ENCODE measurements around the gene GPR17. TPM values are rescaled to one million over a fixed set of nuclear protein-coding genes. Genes with fewer than 3 reads are reported as not detected.

The GPR17 gene
- total RNA-seq, 4 donors from 2014 or later = not detected

DNA sequence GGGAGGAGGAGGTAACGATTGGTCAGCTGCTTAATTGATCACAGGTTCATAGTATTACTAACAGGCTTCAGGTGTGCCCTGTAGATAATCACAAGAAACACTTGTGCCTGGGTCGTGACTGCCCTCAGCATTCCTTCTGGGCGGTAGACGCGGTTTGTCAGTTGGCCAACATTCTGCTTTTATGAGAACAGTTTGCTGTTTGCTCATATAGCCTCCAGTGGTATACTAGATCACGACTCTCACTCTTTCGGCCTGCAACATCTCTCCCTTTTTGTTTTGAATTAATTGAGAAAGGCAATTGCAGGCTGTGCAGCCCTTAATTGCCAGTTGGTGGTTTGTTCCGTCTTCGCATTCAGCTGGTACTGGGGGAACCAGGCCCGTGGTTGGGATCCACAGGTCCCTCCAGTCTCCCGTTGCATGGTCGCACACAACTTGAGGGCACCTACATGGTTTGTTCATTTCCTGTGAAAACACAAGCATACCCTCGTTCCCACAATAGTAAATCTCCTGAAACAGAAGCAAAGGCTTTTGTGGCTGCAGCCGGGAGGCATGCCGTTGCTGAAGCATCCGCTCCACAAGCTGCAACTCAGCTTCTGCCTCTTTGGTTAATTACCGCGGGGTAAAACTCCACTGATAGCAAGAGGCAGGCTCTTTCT is 30.3 kb upstream of the GPR17 start:
- no peak for DNase-seq
- 69 to 75% methylated on average over 16 to 18 of the region's 18 CpGs for WGBS, 2 donors
- Histone ChIP-seq H3K27me3 (peaks cover 0 to 13% (median 0%) of the 10 kb centered on the region in 4 donors), H3K36me3 (no peaks in the 10 kb centered on the region), H3K4me3 (no peak overlapping the region), H3K4me1 (no peaks in the 10 kb centered on the region), H3K9me3 (peaks cover 0 to 5% (median 0%) of the 10 kb centered on the region in 3 donors), H3K27ac (no peak overlapping the region)
- no peak for TF ChIP-seq POLR2A (IDR thresholded peaks at IDR 0.05)
- TF ChIP-seq, protein P1, sequence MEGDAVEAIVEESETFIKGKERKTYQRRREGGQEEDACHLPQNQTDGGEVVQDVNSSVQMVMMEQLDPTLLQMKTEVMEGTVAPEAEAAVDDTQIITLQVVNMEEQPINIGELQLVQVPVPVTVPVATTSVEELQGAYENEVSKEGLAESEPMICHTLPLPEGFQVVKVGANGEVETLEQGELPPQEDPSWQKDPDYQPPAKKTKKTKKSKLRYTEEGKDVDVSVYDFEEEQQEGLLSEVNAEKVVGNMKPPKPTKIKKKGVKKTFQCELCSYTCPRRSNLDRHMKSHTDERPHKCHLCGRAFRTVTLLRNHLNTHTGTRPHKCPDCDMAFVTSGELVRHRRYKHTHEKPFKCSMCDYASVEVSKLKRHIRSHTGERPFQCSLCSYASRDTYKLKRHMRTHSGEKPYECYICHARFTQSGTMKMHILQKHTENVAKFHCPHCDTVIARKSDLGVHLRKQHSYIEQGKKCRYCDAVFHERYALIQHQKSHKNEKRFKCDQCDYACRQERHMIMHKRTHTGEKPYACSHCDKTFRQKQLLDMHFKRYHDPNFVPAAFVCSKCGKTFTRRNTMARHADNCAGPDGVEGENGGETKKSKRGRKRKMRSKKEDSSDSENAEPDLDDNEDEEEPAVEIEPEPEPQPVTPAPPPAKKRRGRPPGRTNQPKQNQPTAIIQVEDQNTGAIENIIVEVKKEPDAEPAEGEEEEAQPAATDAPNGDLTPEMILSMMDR (IDR thresholded peaks at IDR 0.05) = no peak
- intact Hi-C loops (cut with DNase I) = no loop called here

DNA sequence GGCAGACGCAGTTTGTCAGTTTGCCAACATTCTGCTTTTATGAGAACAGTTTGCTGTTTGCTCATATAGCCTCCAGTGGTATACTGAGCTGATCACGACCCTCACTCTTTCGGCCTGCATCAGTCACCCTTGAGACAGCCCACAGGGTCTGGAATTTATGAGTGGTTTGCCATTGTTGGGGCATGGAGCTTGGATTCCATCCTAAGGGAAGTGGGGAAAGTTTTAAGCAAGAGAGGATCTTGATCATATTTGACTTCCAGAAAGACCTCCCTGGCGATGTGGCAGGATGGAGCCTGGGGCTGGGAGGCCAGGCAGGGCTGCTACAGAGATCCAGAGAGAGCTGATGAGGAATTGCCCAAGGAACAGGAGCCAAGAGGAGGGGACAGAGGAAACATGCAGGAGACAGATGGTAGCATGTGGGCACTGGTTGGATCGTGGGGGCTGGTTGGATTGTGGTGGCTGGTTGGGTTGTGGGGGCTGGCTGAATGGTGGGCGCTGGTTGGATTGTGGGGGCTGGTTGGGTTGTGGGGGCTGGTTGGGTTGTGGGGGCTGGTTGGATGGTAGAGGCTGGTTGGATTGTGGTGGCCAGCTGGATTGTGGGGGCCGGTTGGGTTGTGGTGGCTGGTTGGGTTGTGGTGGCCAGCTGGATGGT is 27.3 kb upstream of the GPR17 start:
- intact Hi-C loops (cut with DNase I) = no loop called here
- H3K27ac ChIP-seq = no peak overlapping the region
- TF ChIP-seq POLR2A (IDR thresholded peaks at IDR 0.05) = no peak
- TF ChIP-seq, protein P1 (IDR thresholded peaks at IDR 0.05) = no peak
- DNase-seq = no peak
- H3K9me3 ChIP-seq = peaks cover 0 to 2% (median 0%) of the 10 kb centered on the region in 3 donors
- 63% methylated on average over 4 to 7 of the region's 7 CpGs for WGBS, 2 donors
- peaks cover 0 to 19% (median 0%) of the 10 kb centered on the region in 4 donors for H3K27me3 ChIP-seq
- H3K36me3 ChIP-seq = no peaks in the 10 kb centered on the region
- H3K4me3 ChIP-seq = no peak overlapping the region
- H3K4me1 ChIP-seq = no peaks in the 10 kb centered on the region

DNA sequence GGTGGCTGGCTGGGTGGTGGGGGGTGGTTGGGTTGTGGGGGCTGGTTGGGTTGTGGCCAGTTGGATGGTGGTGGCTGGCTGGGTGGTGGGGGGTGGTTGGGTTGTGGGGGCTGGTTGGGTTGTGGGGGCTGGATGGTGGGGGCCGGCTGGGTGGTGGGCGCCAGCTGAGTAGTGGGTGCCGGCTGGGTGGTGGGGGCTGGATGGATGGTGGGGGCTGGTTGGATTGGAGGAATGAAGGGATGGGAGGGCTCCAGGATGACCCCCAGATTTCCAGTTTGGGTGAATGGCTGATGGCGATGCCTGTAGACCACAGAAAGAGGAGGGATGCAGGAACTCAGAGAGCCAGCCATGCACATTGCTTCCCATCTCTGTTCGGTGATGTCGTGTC is 26.8 kb upstream of the GPR17 start:
- Histone ChIP-seq H3K4me1 (no peaks in the 10 kb centered on the region), H3K27ac (no peak overlapping the region), H3K9me3 (no peaks in the 10 kb centered on the region), H3K27me3 (peaks cover 0 to 24% (median 0%) of the 10 kb centered on the region in 4 donors), H3K4me3 (no peak overlapping the region), H3K36me3 (no peaks in the 10 kb centered on the region)
- intact Hi-C loops (cut with DNase I) = no loop called here
- 100% methylated on average over 1 to 3 of the region's 6 CpGs for WGBS, 2 donors
- no peak for DNase-seq
- no peak for TF ChIP-seq POLR2A (IDR thresholded peaks at IDR 0.05)
- TF ChIP-seq, protein P1 (IDR thresholded peaks at IDR 0.05) = no peak

DNA sequence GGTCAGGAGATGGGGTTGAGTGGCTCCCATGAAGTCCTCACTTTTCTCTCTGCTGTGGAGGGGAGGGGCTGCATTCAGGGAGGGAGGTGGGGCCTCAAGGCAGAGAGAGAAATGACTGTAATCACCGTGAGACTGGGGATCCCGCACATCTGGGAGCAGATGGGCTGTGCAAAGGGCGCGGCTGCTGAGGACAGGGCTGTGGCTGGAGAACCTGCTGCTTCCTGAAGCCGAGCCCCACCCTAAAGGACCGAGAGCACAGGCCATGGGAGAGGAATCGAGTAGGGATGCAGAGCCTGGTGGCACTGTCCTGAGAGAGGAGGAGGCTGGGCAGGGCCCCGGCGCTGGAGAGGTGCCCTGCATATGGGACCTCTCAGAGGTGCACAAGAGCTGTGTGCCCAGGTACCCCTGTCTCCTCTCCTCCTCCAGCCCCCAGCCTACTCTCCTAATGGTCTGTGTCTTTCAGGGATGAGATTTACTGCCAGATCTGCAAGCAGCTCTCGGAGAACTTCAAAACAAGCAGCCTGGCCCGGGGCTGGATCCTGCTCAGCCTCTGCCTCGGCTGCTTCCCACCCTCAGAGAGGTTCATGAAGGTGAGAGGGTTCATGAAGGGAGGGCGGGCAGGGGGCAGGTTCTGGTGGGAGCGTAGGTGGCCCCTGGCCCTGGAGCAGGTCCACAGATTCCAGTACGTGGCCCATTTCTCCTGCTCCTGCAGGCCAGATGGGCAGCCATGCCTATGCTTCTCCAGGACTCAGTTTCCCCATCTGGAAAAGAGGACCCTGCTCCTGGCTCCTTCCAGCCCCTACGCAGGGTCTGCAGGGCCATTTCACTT is 25.9 kb upstream of the GPR17 start:
- no peak overlapping the region for H3K4me3 ChIP-seq
- no peaks in the 10 kb centered on the region for H3K4me1 ChIP-seq
- peaks cover 0 to 33% (median 0%) of the 10 kb centered on the region in 4 donors for H3K27me3 ChIP-seq
- no peaks in the 10 kb centered on the region for H3K36me3 ChIP-seq
- TF ChIP-seq, protein P1 (IDR thresholded peaks at IDR 0.05) = no peak
- no peak for TF ChIP-seq POLR2A (IDR thresholded peaks at IDR 0.05)
- intact Hi-C loops (cut with DNase I) = no loop called here
- H3K9me3 ChIP-seq = no peaks in the 10 kb centered on the region
- no peak for DNase-seq
- no peak overlapping the region for H3K27ac ChIP-seq
- WGBS, 2 donors = 27 to 61% methylated on average over 6 to 8 of the region's 16 CpGs

DNA sequence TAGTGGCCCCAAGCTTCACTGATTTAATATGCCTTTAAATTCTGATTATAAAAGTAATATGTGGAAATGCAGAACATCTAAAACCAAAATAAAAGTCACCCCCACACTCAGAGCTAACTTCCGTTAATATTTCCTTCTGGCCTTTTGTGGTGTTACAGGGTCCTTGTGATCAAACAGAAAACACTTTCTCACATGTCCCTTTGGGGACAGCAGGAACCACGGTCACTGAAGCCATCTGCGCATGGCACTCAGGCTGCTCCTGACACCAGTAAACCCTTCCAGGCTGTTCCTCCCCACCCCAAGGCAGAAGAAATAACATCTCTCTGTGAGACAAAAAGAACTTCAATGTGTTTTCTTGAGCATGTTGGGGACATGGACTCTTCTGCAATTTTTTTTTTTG is 25.1 kb upstream of the GPR17 start:
- WGBS, 2 donors = 57 to 70% methylated on average over 3 of the region's 3 CpGs
- Histone ChIP-seq H3K4me3 (no peak overlapping the region), H3K4me1 (no peaks in the 10 kb centered on the region), H3K27ac (no peak overlapping the region), H3K36me3 (no peaks in the 10 kb centered on the region), H3K27me3 (peaks cover 0 to 40% (median 0%) of the 10 kb centered on the region in 4 donors), H3K9me3 (no peaks in the 10 kb centered on the region)
- no peak for TF ChIP-seq POLR2A (IDR thresholded peaks at IDR 0.05)
- TF ChIP-seq, protein P1 (IDR thresholded peaks at IDR 0.05) = no peak
- no peak for DNase-seq
- intact Hi-C loops (cut with DNase I) = no loop called here

Data from esophagus squamous epithelium (tissue), 5 donors.